WTC11 (cell line): ENCODE data around the gene NDUFV2.

Source experiments
- ATF3 ChIP-seq: sonication (generic); formaldehyde crosslinking; conservative IDR thresholded peaks from 2 replicates; pipeline ENCODE4 v1.8.1; 2022; ENCODE audit warnings: mild to moderate bottlenecking, missing genetic modification reagents
- TCF7 ChIP-seq: sonication (generic); formaldehyde crosslinking; IDR thresholded peaks from 2 replicates; pipeline ENCODE4 v1.8.0; 2022; ENCODE audit warnings: mild to moderate bottlenecking, low read depth, missing genetic modification reagents, moderate library complexity
- TP53 ChIP-seq: sonication (generic); formaldehyde crosslinking; IDR thresholded peaks from 2 replicates; pipeline ENCODE4 v1.8.1; 2023; ENCODE audit warnings: mild to moderate bottlenecking, missing genetic modification reagents
- TF ChIP-seq, protein P1 (sequence below): sonication (generic); formaldehyde crosslinking; IDR thresholded peaks from 2 replicates; pipeline ENCODE4 v1.8.0; 2022; ENCODE audit warnings: mild to moderate bottlenecking, missing genetic modification reagents
- TF ChIP-seq, protein P2 (sequence below): fragments of 200-600 bp; IDR thresholded peaks from 2 replicates; pipeline ENCODE4 v1.8.0; 2022; ENCODE audit warnings: antibody characterized with exemption
- TF ChIP-seq, protein P3 (sequence below): sonication (generic); formaldehyde crosslinking; IDR thresholded peaks from 2 replicates; pipeline ENCODE4 v1.8.1; 2023; ENCODE audit warnings: mild to moderate bottlenecking, missing genetic modification reagents, moderate library complexity

GRCh38 chr18:9123520-9123919 is 21.0 kb downstream of the NDUFV2 start:
- TF ChIP-seq, protein P1, sequence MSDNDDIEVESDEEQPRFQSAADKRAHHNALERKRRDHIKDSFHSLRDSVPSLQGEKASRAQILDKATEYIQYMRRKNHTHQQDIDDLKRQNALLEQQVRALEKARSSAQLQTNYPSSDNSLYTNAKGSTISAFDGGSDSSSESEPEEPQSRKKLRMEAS (CRISPR knock-in tag) = no peak
- TF ChIP-seq, protein P2, sequence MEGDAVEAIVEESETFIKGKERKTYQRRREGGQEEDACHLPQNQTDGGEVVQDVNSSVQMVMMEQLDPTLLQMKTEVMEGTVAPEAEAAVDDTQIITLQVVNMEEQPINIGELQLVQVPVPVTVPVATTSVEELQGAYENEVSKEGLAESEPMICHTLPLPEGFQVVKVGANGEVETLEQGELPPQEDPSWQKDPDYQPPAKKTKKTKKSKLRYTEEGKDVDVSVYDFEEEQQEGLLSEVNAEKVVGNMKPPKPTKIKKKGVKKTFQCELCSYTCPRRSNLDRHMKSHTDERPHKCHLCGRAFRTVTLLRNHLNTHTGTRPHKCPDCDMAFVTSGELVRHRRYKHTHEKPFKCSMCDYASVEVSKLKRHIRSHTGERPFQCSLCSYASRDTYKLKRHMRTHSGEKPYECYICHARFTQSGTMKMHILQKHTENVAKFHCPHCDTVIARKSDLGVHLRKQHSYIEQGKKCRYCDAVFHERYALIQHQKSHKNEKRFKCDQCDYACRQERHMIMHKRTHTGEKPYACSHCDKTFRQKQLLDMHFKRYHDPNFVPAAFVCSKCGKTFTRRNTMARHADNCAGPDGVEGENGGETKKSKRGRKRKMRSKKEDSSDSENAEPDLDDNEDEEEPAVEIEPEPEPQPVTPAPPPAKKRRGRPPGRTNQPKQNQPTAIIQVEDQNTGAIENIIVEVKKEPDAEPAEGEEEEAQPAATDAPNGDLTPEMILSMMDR = no peak
- TF ChIP-seq TCF7 (CRISPR knock-in tag) (no peak), TP53 (CRISPR knock-in tag) (no peak), ATF3 (no peak)
- TF ChIP-seq, protein P3, sequence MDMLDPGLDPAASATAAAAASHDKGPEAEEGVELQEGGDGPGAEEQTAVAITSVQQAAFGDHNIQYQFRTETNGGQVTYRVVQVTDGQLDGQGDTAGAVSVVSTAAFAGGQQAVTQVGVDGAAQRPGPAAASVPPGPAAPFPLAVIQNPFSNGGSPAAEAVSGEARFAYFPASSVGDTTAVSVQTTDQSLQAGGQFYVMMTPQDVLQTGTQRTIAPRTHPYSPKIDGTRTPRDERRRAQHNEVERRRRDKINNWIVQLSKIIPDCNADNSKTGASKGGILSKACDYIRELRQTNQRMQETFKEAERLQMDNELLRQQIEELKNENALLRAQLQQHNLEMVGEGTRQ (CRISPR knock-in tag) = no peak
